Trophoblast cell (in vitro differentiated cells and primary cell): ENCODE results near the gene SPATS2.

ENCODE experiments used
- DNase-seq, 2 donors: peaks; one replicate each; pipeline ENCODE4 v3.0.0-alpha.2; 2016
- H2AFZ ChIP-seq: 2 replicates; pipeline ENCODE4 v1.6.1; 2013; ENCODE audit warnings: low read length, moderate library complexity, mild to moderate bottlenecking; ENCODE audit not compliant: insufficient read depth, poor library complexity
- H2AK5ac ChIP-seq: 2 replicates; pipeline ENCODE4 v1.6.1; 2013; ENCODE audit warnings: mild to moderate bottlenecking, low read length
- H2BK120ac ChIP-seq: 2 replicates; pipeline ENCODE4 v1.6.1; 2013; ENCODE audit warnings: low read length, mild to moderate bottlenecking, moderate library complexity; ENCODE audit not compliant: insufficient read depth, poor library complexity
- H2BK12ac ChIP-seq: 2 replicates; pipeline ENCODE4 v1.6.1; 2013; ENCODE audit warnings: mild to moderate bottlenecking, low read length, moderate library complexity
- H2BK5ac ChIP-seq: 2 replicates; pipeline ENCODE4 v1.6.1; 2013; ENCODE audit warnings: low read length, low read depth, moderate library complexity, mild to moderate bottlenecking; ENCODE audit not compliant: poor library complexity
- H3K14ac ChIP-seq: 2 replicates; pipeline ENCODE4 v1.6.1; 2013; ENCODE audit warnings: mild to moderate bottlenecking, low read length
- H3K18ac ChIP-seq: 2 replicates; pipeline ENCODE4 v1.6.1; 2013; ENCODE audit warnings: mild to moderate bottlenecking, low read length
- H3K23ac ChIP-seq: 2 replicates; pipeline ENCODE4 v1.6.1; 2013; ENCODE audit warnings: low read length
- H3K27ac ChIP-seq: 2 replicates; pipeline ENCODE4 v1.5.1; 2013; ENCODE audit warnings: low read depth, mild to moderate bottlenecking, inconsistent platforms, low read length, moderate library complexity
- H3K27me3 ChIP-seq: 2 replicates; pipeline ENCODE4 v1.6.1; 2013; ENCODE audit warnings: inconsistent platforms, mild to moderate bottlenecking, low read length, moderate library complexity; ENCODE audit not compliant: insufficient read depth
- H3K36me3 ChIP-seq, 2 experiments: 1 replicate in 1 of 2; 2 replicates in 1 of 2; pipeline ENCODE4 v1.6.1; 2013; ENCODE audit warnings: low read length in 2 of 2, mild to moderate bottlenecking in 2 of 2, moderate library complexity in 1 of 2; ENCODE audit not compliant: insufficient read depth in 2 of 2, control insufficient read depth in 1 of 2
- H3K4ac ChIP-seq: 2 replicates; pipeline ENCODE4 v1.6.1; 2013; ENCODE audit warnings: low read depth, mild to moderate bottlenecking, low read length, moderate library complexity
- H3K4me1 ChIP-seq, 2 experiments: 1 replicate in 1 of 2; 2 replicates in 1 of 2; pipeline ENCODE4 v1.6.1; 2013; ENCODE audit warnings: low read length in 2 of 2, mild to moderate bottlenecking in 2 of 2, moderate library complexity in 1 of 2; ENCODE audit not compliant: insufficient read depth in 2 of 2, control insufficient read depth in 1 of 2
- H3K4me2 ChIP-seq: 2 replicates; pipeline ENCODE4 v1.6.1; 2013; ENCODE audit warnings: inconsistent platforms, mild to moderate bottlenecking, low read length, moderate library complexity
- H3K4me3 ChIP-seq: 2 replicates; pipeline ENCODE4 v1.5.1; 2013; ENCODE audit warnings: mild to moderate bottlenecking, low read depth, low read length, inconsistent platforms
- H3K79me1 ChIP-seq: one replicate; pipeline ENCODE4 v1.6.1; 2013; ENCODE audit warnings: low read length
- H3K79me2 ChIP-seq: 2 replicates; pipeline ENCODE4 v1.6.1; 2013; ENCODE audit warnings: low read length, mild to moderate bottlenecking; ENCODE audit not compliant: control insufficient read depth, insufficient read depth, poor library complexity
- H3K9ac ChIP-seq: 2 replicates; pipeline ENCODE4 v1.6.1; 2013; ENCODE audit warnings: mild to moderate bottlenecking, low read length
- H3K9me3 ChIP-seq: 2 replicates; pipeline ENCODE4 v1.6.1; 2013; ENCODE audit warnings: low read depth, mild to moderate bottlenecking, control low read depth, inconsistent platforms, low read length; ENCODE audit not compliant: insufficient read depth
- H4K12ac ChIP-seq: 2 replicates; pipeline ENCODE4 v1.6.1; 2013; ENCODE audit warnings: low read depth, mild to moderate bottlenecking, low read length, moderate library complexity
- H4K8ac ChIP-seq: 2 replicates; pipeline ENCODE4 v1.6.1; 2013; ENCODE audit warnings: low read depth, mild to moderate bottlenecking, low read length, moderate library complexity
- H4K91ac ChIP-seq: one replicate; pipeline ENCODE4 v1.6.1; 2013; ENCODE audit warnings: low read depth, mild to moderate bottlenecking, low read length, moderate library complexity
- WGBS: extraction: QIAGEN DNeasy Blood & Tissue Kit; methylation state at CpG from one replicate; pipeline ENCODE4 v1.1.7; 2013; ENCODE audit warnings: missing lambda C conversion rate; ENCODE audit not compliant: insufficient read length, insufficient coverage; ENCODE audit errors: extremely low coverage; 5-methylcytosine and 5-hydroxymethylcytosine counted together

The SPATS2 gene

DNA sequence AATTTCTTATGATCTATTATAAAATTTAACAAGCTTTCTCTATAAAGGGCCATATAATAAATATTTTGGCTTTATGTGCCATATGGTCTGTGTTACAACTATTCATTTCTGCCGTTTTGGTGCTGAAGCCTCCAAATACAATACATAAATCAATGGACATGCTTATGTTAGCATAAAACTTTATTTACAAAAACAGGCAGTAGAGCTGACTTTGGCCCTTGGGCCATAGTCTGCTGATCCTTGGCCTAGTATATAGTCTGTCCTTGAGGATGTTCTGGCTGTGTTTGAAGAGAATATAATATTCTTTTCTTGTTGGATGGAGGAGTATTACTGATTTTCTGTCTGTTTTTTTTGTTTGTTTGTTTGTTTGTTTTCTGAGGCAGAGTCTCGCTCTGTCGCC is 81.6 kb downstream of the SPATS2 start:
- no peak overlapping the region for H2BK12ac ChIP-seq
- H3K14ac ChIP-seq = no peak overlapping the region
- no peak overlapping the region for H4K12ac ChIP-seq
- H3K4me1 ChIP-seq = no peaks in the 10 kb centered on the region
- no peak overlapping the region for H3K4me3 ChIP-seq
- no peak overlapping the region for H3K4me2 ChIP-seq
- WGBS = no CpG with 5 or more reads among the region's 3 CpGs
- no peaks in the 10 kb centered on the region for H3K79me1 ChIP-seq
- H3K36me3 ChIP-seq = peaks cover 0 to 2% of the 10 kb centered on the region in 2 experiments
- H3K9ac ChIP-seq = no peak overlapping the region
- no peaks in the 10 kb centered on the region for H3K9me3 ChIP-seq
- H2AFZ ChIP-seq = no peak overlapping the region
- H4K8ac ChIP-seq = no peak overlapping the region
- H4K91ac ChIP-seq = no peak overlapping the region
- no peak overlapping the region for H2AK5ac ChIP-seq
- DNase-seq = no peak
- no peak overlapping the region for H3K18ac ChIP-seq
- no peak overlapping the region for H3K27ac ChIP-seq
- H2BK5ac ChIP-seq = no peak overlapping the region
- no peak overlapping the region for H3K4ac ChIP-seq
- no peaks in the 10 kb centered on the region for H3K27me3 ChIP-seq
- no peaks in the 10 kb centered on the region for H3K79me2 ChIP-seq
- H2BK120ac ChIP-seq = no peak overlapping the region
- no peak overlapping the region for H3K23ac ChIP-seq

- H3K4ac ChIP-seq = no peak overlapping the region
- no peak overlapping the region for H3K4me2 ChIP-seq
- H3K79me2 ChIP-seq = no peaks in the 10 kb centered on the region
- no peak overlapping the region for H3K18ac ChIP-seq
- no peak overlapping the region for H2AK5ac ChIP-seq
- H2BK5ac ChIP-seq = no peak overlapping the region
- H4K8ac ChIP-seq = no peak overlapping the region
- no peak overlapping the region for H4K91ac ChIP-seq
- no peak overlapping the region for H3K9ac ChIP-seq
- H3K27me3 ChIP-seq = no peaks in the 10 kb centered on the region
- no peak overlapping the region for H3K23ac ChIP-seq
- no peak for DNase-seq
- H3K4me3 ChIP-seq = no peak overlapping the region
- no peak overlapping the region for H2AFZ ChIP-seq
- H3K79me1 ChIP-seq = no peaks in the 10 kb centered on the region
- no peaks in the 10 kb centered on the region for H3K4me1 ChIP-seq
- no CpG with 5 or more reads among the region's 3 CpGs for WGBS
- no peak overlapping the region for H4K12ac ChIP-seq
- H3K27ac ChIP-seq = no peak overlapping the region
- H3K9me3 ChIP-seq = no peaks in the 10 kb centered on the region
- H3K36me3 ChIP-seq = no peaks in the 10 kb centered on the region
- no peak overlapping the region for H2BK120ac ChIP-seq
- H2BK12ac ChIP-seq = no peak overlapping the region
- H3K14ac ChIP-seq = no peak overlapping the region
Observed at GRCh38 chr12:49451468-49452259, 84.4 kb downstream of the SPATS2 start.

DNA sequence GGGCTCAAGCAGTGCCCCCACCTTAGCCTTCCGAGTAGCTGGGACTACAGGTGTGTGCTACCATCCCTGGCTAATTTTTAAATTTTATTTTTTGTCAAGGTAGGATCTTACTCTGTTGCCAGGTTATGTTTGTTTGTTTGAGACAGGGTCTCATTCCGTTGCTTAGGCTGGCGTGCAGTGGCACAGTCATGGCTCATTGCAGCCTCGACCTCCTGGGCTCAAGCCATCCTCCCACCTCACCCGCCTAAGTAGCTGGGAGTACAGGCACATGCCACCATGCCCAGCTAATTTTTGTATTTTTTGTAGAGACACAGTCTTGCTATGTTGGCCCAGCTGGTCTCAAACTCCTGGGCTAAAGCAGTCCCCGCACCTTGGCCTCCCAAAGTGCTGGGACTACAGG is 88.2 kb downstream of the SPATS2 start:
- H3K36me3 ChIP-seq = no peaks in the 10 kb centered on the region
- no peak overlapping the region for H2AFZ ChIP-seq
- H3K27ac ChIP-seq = no peak overlapping the region
- no peaks in the 10 kb centered on the region for H3K9me3 ChIP-seq
- H3K4me1 ChIP-seq = no peaks in the 10 kb centered on the region
- H4K12ac ChIP-seq = no peak overlapping the region
- no peak overlapping the region for H3K18ac ChIP-seq
- no peak overlapping the region for H3K9ac ChIP-seq
- H3K27me3 ChIP-seq = no peaks in the 10 kb centered on the region
- no peak overlapping the region for H3K4me2 ChIP-seq
- H3K79me2 ChIP-seq = no peaks in the 10 kb centered on the region
- H2BK120ac ChIP-seq = no peak overlapping the region
- H2BK12ac ChIP-seq = no peak overlapping the region
- H3K4ac ChIP-seq = no peak overlapping the region
- no peak overlapping the region for H2BK5ac ChIP-seq
- H4K8ac ChIP-seq = no peak overlapping the region
- H3K14ac ChIP-seq = no peak overlapping the region
- DNase-seq = no peak
- H2AK5ac ChIP-seq = no peak overlapping the region
- no peaks in the 10 kb centered on the region for H3K79me1 ChIP-seq
- no peak overlapping the region for H3K4me3 ChIP-seq
- WGBS = no CpG with 5 or more reads among the region's 6 CpGs
- H3K23ac ChIP-seq = no peak overlapping the region
- H4K91ac ChIP-seq = no peak overlapping the region

DNA sequence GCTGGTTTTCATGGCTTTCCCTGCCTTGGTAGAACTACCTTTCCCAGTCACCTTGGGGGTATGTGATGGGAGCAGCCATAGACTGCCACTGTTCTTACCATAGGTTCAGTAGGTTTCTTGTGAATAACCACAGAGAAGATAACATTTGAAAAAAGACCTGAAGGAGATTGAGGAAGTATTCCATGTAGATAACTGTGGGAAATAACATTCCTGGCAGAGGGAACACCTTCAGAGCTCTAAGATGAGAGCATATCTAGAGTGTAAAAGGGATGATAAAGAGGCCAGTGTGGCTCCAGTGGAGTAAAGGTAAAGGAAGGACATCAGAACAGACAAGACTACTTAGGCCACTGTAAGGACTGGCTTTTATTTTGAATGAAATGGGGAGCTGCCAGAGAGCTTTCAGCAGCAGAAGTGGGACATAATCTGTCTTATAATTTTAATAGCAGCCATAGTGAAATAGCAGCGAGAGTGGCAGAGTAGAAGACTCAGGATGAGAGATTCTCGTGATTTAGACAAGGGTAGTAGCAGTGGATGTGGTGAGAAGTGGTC is 88.9 kb downstream of the SPATS2 start:
- no peak overlapping the region for H2BK5ac ChIP-seq
- no peak for DNase-seq
- H2AK5ac ChIP-seq = no peak overlapping the region
- H3K27ac ChIP-seq = no peak overlapping the region
- no peak overlapping the region for H4K12ac ChIP-seq
- no peak overlapping the region for H3K4me2 ChIP-seq
- no peak overlapping the region for H3K4me3 ChIP-seq
- no peak overlapping the region for H2BK120ac ChIP-seq
- no peak overlapping the region for H3K14ac ChIP-seq
- no CpG with 5 or more reads among the region's 2 CpGs for WGBS
- no peak overlapping the region for H4K8ac ChIP-seq
- H2AFZ ChIP-seq = no peak overlapping the region
- H4K91ac ChIP-seq = no peak overlapping the region
- H2BK12ac ChIP-seq = no peak overlapping the region
- H3K4me1 ChIP-seq = no peaks in the 10 kb centered on the region
- H3K23ac ChIP-seq = no peak overlapping the region
- H3K4ac ChIP-seq = no peak overlapping the region
- H3K9me3 ChIP-seq = no peaks in the 10 kb centered on the region
- H3K27me3 ChIP-seq = no peaks in the 10 kb centered on the region
- no peaks in the 10 kb centered on the region for H3K79me2 ChIP-seq
- H3K36me3 ChIP-seq = no peaks in the 10 kb centered on the region
- H3K9ac ChIP-seq = no peak overlapping the region
- no peak overlapping the region for H3K18ac ChIP-seq
- H3K79me1 ChIP-seq = no peaks in the 10 kb centered on the region
